ENCODE results near the gene GLIS1.

The GLIS1 gene

GRCh38 chr1:53520481-53520880 is 218.5 kb downstream of the GLIS1 start:
- no peak for TF ChIP-seq CTCF (IDR thresholded peaks at IDR 0.05; ENCODE audit: extremely low read depth, missing control alignments)
- DNase-seq (ENCODE audit: low spot score): no peak

DNA sequence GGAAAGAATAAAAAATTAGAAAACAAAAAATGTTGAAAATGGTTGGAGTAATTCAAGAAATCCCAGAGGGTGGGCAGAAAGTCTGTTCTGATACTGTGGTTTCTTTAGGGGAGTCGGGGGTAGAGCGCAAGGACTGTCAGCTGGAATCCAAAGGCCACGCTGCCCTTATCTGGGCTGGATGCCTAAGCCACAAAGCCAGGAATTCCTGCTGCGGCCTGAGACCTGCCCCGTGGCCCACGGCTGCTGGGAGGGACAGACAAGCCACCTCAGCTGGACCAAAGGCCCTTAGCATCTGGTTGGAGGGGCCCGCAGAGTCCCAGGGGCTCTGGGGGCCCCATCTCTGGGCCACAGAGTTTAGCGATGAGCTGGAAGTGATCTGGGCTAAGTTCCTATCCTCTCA is 219.5 kb downstream of the GLIS1 start:
- no peak for TF ChIP-seq CTCF (IDR thresholded peaks at IDR 0.05; ENCODE audit: extremely low read depth, missing control alignments)
- no peak for DNase-seq (ENCODE audit: low spot score)

DNA sequence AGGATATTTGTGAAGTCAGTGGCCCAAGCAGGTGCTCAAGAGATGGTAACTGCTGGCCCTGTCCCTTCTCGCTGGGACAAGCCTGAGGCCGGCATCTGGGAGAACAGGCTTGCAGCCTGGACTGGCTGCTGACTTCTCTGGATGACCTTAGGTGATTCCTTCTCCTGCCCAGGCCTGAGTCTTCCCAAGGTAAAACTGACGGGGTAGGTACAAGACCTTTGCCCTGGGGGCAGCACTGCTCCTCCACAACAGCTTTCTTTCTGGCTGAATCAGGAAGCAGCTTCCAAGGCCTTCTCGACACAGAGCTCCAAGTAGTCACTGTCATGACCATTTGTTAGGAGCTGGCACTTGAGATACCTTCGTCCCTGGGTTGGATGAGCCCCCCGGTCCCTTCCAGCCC is 220.2 kb downstream of the GLIS1 start:
- no peak for TF ChIP-seq CTCF (IDR thresholded peaks at IDR 0.05; ENCODE audit: extremely low read depth, missing control alignments)
- DNase-seq (ENCODE audit: low spot score): no peak

DNA sequence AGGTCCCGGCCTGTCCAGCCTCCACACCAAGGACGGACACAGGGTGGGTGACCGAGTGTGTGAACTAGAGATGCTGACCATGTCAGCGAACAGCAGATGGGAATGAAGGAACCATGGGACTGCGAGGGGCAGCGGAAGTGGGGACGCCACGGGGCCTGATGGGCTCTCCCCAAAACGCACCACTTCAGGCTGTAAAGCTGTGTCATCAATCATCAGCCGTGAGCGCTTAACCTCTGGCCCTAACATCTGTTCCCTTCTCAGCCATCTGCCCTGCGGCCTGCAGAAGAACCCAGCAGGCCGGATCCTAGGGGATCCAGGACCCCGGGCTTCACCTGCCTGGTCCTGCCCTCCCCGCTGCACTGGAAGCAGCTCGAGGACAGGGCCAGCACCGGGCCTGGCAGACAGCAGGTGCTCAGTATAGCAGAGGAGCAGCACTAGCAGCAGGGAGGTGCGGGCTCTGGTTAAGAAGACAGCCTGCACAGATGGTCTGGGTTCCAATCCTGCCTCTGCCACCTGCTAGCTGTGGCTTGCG is 221.1 kb downstream of the GLIS1 start:
- DNase-seq (ENCODE audit: low spot score): no peak
- no peak for TF ChIP-seq CTCF (IDR thresholded peaks at IDR 0.05; ENCODE audit: extremely low read depth, missing control alignments)

- TF ChIP-seq CTCF (IDR thresholded peaks at IDR 0.05; ENCODE audit: extremely low read depth, missing control alignments): no peak
- no peak for DNase-seq (ENCODE audit: low spot score)
Observed at GRCh38 chr1:53517109-53517508, 221.9 kb downstream of the GLIS1 start.

DNA sequence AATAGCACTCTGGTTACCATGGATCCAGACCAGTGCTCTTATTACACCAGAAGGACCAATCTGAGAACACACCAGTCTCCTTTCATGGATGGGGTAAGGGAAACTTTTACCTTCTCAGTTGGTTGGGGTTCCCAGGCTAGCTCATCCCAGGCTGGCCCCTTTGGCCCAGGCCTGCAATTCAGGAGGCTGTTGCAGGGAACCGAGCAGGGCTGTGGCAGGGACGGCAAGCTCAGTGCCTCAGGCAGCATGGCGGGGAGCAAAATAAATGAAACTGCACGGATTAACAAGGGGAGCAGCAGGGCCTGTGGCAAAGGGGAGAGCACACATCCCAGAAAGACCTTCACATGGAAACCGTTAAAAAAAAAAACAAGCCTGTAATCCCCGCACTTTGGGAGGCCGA is 222.8 kb downstream of the GLIS1 start:
- no peak for DNase-seq (ENCODE audit: low spot score)
- no peak for TF ChIP-seq CTCF (IDR thresholded peaks at IDR 0.05; ENCODE audit: extremely low read depth, missing control alignments)

DNA sequence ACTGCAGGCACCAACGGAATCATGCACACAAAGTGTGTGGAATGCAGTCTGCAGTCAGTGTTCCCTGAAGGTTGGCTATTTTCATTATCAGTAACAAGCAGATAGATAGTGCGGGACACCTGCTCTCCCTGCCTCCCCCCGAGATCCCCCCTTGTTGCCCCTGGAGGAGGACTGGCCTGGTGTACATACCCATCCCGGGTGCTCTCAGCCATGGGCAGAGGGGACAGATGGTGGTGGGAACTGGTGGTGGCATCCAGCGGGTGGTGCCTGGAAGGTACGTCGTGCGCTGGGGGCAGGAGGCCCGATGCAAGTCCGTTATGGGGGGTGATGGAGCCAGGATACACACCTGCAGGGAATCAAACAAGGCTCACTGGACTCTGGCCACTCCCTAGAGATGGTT is 224.5 kb downstream of the GLIS1 start:
- TF ChIP-seq CTCF (IDR thresholded peaks at IDR 0.05; ENCODE audit: extremely low read depth, missing control alignments): no peak
- no peak for DNase-seq (ENCODE audit: low spot score)

All from GM20000 (cell line).